NCI-H510A (cell line): ENCODE measurements around the gene ZNF496.

Experiments
- DNase-seq: peaks from one replicate; lab custom pipeline; 2025; lab: John Stamatoyannopoulos, UW

ZNF496 gene

GRCh38 chr1:247326411-247327130 is 5.1 kb downstream of the ZNF496 start:
- DNase-seq: no peak

GRCh38 chr1:247324923-247325322 is 6.7 kb downstream of the ZNF496 start:
- DNase-seq: no peak

- no peak for DNase-seq
These were observed 7.4 kb downstream of the ZNF496 start for GRCh38 chr1:247324204-247324787.

GRCh38 chr1:247322849-247323586 is 8.6 kb downstream of the ZNF496 start:
- DNase-seq: no peak

- DNase-seq: no peak
These were observed 9.2 kb downstream of the ZNF496 start for GRCh38 chr1:247322442-247322841.

- DNase-seq: no peak
These were observed 14.0 kb downstream of the ZNF496 start for GRCh38 chr1:247317702-247318101.

- DNase-seq: no peak
These were observed 15.0 kb downstream of the ZNF496 start for GRCh38 chr1:247316590-247317197.

GRCh38 chr1:247304031-247304430 is 27.6 kb downstream of the ZNF496 start:
- no peak for DNase-seq

- no peak for DNase-seq
These were observed 28.5 kb downstream of the ZNF496 start for GRCh38 chr1:247303216-247303615.

GRCh38 chr1:247301176-247301540 is 30.5 kb downstream of the ZNF496 start:
- DNase-seq: no peak

- no peak for DNase-seq
These were observed 31.0 kb downstream of the ZNF496 start for GRCh38 chr1:247300491-247301175.

- no peak for DNase-seq
These were observed 31.8 kb downstream of the ZNF496 start for GRCh38 chr1:247299723-247300381.

GRCh38 chr1:247298701-247299100 is 33.0 kb downstream of the ZNF496 start:
- DNase-seq: no peak

GRCh38 chr1:247298124-247298481 is 33.6 kb downstream of the ZNF496 start:
- no peak for DNase-seq

GRCh38 chr1:247297263-247298123 is 34.2 kb downstream of the ZNF496 start:
- DNase-seq: no peak

GRCh38 chr1:247296599-247297180 is 35.0 kb downstream of the ZNF496 start:
- DNase-seq: no peak

- no peak for DNase-seq
These were observed 35.9 kb downstream of the ZNF496 start for GRCh38 chr1:247295746-247296145.

GRCh38 chr1:247295274-247295684 is 36.4 kb downstream of the ZNF496 start:
- no peak for DNase-seq

- DNase-seq: no peak
These were observed 37.4 kb downstream of the ZNF496 start for GRCh38 chr1:247294282-247294681.

GRCh38 chr1:247293047-247293446 is 38.6 kb downstream of the ZNF496 start:
- DNase-seq: no peak
